OCI-LY3 (cell line): ENCODE results near the gene PTBP1.

Experiments
- EZH2phosphoT487 ChIP-seq: fragments of 200-600 bp; shearing (Covaris generic); IDR thresholded peaks from 2 replicates; pipeline ENCODE4 v1.6.1; 2018; ENCODE audit warnings: antibody characterized with exemption, mixed run types, low read depth
- TF ChIP-seq, protein P1 (sequence below): fragments of 200-600, 300-600 bp; sonication (generic); IDR thresholded peaks from 2 replicates; pipeline ENCODE4 v1.5.1; 2014; ENCODE audit warnings: antibody characterized with exemption, low read length, low read depth

DNA sequence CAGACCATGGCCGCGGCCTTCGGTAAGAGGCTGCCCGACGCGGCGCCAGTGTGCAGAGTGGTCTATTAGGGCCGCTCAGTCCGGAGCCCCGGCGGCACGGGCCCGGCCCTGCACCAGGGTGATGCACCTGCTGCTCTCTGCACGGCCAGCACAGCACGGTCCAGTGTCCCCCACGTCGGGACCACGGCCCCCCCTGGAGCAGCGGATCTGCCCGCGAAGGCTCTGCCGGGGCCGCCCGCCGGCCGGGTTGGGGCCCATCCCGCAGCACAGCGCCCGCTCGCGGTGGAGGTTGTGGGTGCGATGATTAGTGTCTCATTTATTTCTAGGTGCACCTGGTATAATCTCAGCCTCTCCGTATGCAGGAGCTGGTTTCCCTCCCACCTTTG is 7.9 kb downstream of the PTBP1 start:
- TF ChIP-seq, protein P1, sequence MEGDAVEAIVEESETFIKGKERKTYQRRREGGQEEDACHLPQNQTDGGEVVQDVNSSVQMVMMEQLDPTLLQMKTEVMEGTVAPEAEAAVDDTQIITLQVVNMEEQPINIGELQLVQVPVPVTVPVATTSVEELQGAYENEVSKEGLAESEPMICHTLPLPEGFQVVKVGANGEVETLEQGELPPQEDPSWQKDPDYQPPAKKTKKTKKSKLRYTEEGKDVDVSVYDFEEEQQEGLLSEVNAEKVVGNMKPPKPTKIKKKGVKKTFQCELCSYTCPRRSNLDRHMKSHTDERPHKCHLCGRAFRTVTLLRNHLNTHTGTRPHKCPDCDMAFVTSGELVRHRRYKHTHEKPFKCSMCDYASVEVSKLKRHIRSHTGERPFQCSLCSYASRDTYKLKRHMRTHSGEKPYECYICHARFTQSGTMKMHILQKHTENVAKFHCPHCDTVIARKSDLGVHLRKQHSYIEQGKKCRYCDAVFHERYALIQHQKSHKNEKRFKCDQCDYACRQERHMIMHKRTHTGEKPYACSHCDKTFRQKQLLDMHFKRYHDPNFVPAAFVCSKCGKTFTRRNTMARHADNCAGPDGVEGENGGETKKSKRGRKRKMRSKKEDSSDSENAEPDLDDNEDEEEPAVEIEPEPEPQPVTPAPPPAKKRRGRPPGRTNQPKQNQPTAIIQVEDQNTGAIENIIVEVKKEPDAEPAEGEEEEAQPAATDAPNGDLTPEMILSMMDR: 0 out of 2 replicates have a peak, but pooled peaks have one; percentile 12
- no peak for TF ChIP-seq EZH2phosphoT487
